PC-9 (cell line): ENCODE results near the gene CYP27B1. TPM values are rescaled to one million over a fixed set of nuclear protein-coding genes. Genes with fewer than 3 reads are reported as not detected.

Experiments used
- BruUV-seq: library from RNA; stranded (reverse); fragments of 400-500 nt; replicated peaks from 2 replicates; lab custom pipeline; 2021; lab: Mats Ljungman, UMichigan
- CTCF ChIA-PET: fragments of 300-600 bp; sonication (Branson Sonifier 250); formaldehyde crosslinking; loops from one replicate; lab custom pipeline; 2022; ENCODE audit warnings: antibody characterized with exemption; lab: Charles Lee
- POLR2A ChIA-PET: fragments of 300-600 bp; sonication (Branson Sonifier 250); formaldehyde crosslinking; loops from one replicate; lab custom pipeline; 2022; ENCODE audit warnings: antibody characterized with exemption; ENCODE audit not compliant: unreplicated experiment; lab: Charles Lee
- DNase-seq, 2 experiments: peaks; one replicate each; pipeline versions ENCODE4 v3.0.0 to v3.0.0-alpha.2; 2015 to 2022; ENCODE audit warnings: mixed read lengths in 1 of 2
- H2AFZ ChIP-seq: fragments of 200-600 bp; sonication (generic); 2 replicates; pipeline ENCODE4 v1.8.1; 2017; ENCODE audit warnings: antibody characterized with exemption
- H3F3A ChIP-seq: fragments of 200-600 bp; sonication (generic); 2 replicates; pipeline ENCODE4 v1.8.1; 2017; ENCODE audit warnings: antibody characterized with exemption, mild to moderate bottlenecking, low read depth; ENCODE audit not compliant: insufficient read depth
- H3K27ac ChIP-seq: fragments of 200-600 bp; sonication (generic); 2 replicates; pipeline ENCODE4 v1.6.1; 2016; ENCODE audit warnings: mixed run types
- H3K27me3 ChIP-seq: fragments of 200-600 bp; sonication (generic); 2 replicates; pipeline ENCODE4 v1.6.1; 2016; ENCODE audit warnings: low read depth, mixed run types; ENCODE audit not compliant: insufficient read depth
- H3K36me3 ChIP-seq: fragments of 200-600 bp; sonication (generic); 2 replicates; pipeline ENCODE4 v1.6.1; 2016; ENCODE audit warnings: low read depth, mixed run types
- H3K4me1 ChIP-seq: fragments of 200-600 bp; sonication (generic); replicated peaks from 2 replicates; pipeline ENCODE4 v1.6.1; 2016; ENCODE audit warnings: mixed run types; ENCODE audit not compliant: insufficient read depth
- H3K4me2 ChIP-seq: fragments of 200-600 bp; sonication (generic); 2 replicates; pipeline ENCODE4 v1.6.1; 2017; ENCODE audit warnings: mixed run types
- H3K4me3 ChIP-seq: fragments of 200-600 bp; sonication (generic); 2 replicates; pipeline ENCODE4 v1.6.1; 2016; ENCODE audit warnings: mixed run types
- H3K79me2 ChIP-seq: fragments of 200-600 bp; sonication (generic); 2 replicates; pipeline ENCODE4 v1.6.1; 2017; ENCODE audit warnings: low read depth, mixed run types
- H3K9me2 ChIP-seq: fragments of 200-600 bp; sonication (generic); 2 replicates; pipeline ENCODE4 v1.8.1; 2017; ENCODE audit warnings: mild to moderate bottlenecking; ENCODE audit not compliant: insufficient read depth
- H3K9me3 ChIP-seq: fragments of 200-600 bp; sonication (generic); 2 replicates; pipeline ENCODE4 v1.8.1; 2016; ENCODE audit warnings: low read depth; ENCODE audit not compliant: insufficient read depth
- H4K20me1 ChIP-seq: fragments of 200-600 bp; sonication (generic); 2 replicates; pipeline ENCODE4 v1.8.1; 2017; ENCODE audit not compliant: insufficient read depth
- CTCF ChIP-seq: fragments of 200-600 bp; sonication (generic); conservative IDR thresholded peaks from 2 replicates; pipeline ENCODE4 v1.6.1; 2017; ENCODE audit warnings: mixed run types, antibody characterized with exemption, mild to moderate bottlenecking, moderate library complexity
- EZH2 ChIP-seq: fragments of 200-600 bp; sonication (generic); IDR thresholded peaks from 2 replicates; pipeline ENCODE4 v1.8.0; 2017; ENCODE audit warnings: antibody characterized with exemption, low read depth
- intact Hi-C: fragments of 100-400 bp; cut with micrococcal nuclease; formaldehyde crosslinking; loops from one replicate; pipeline ENCODE4 v1.10.0; 2022; ENCODE audit not compliant: unreplicated experiment
- total RNA-seq: library from RNA; stranded (reverse); gene quantifications from 2 replicates; pipeline ENCODE4 v1.2.3, GENCODE V29; 2021

CYP27B1 gene
- total RNA-seq, 1 experiment from 2014 or later = 1.8 TPM

- Histone ChIP-seq H3K79me2 (no peaks in the 10 kb centered on the region), H3K36me3 (no peaks in the 10 kb centered on the region), H3K4me3 (no peak overlapping the region), H3K4me2 (no peak overlapping the region), H3F3A (peaks cover 5% of the 10 kb centered on the region; the same call in 1 of the 2 replicates), H3K9me2 (no peaks in the 10 kb centered on the region), H3K4me1 (no peaks in the 10 kb centered on the region), H3K27me3 (peaks cover 22% of the 10 kb centered on the region), H3K9me3 (no peaks in the 10 kb centered on the region), H2AFZ (no peak overlapping the region), H3K27ac (no peak overlapping the region), H4K20me1 (no peaks in the 10 kb centered on the region)
- TF ChIP-seq CTCF = no peak
- POLR2A ChIA-PET = no interaction called here
- no TSS peak for BruUV-seq
- CTCF ChIA-PET = no interaction called here
- no peak for DNase-seq
- intact Hi-C loops = no loop called here
Observed at GRCh38 chr12:57732270-57732669, 34.6 kb downstream of the CYP27B1 start.

- POLR2A ChIA-PET = interaction anchor here (0.8 kb wide), 1 partner anchor 28 kb away, joined by 7 read pairs; no protein-coding TSS in a partner anchor
- H3K27me3 ChIP-seq = peaks cover 16% of the 10 kb centered on the region
- no peaks in the 10 kb centered on the region for H3K4me1 ChIP-seq
- H3K27ac ChIP-seq = no peak overlapping the region
- no peak overlapping the region for H2AFZ ChIP-seq
- H3F3A ChIP-seq = peaks cover 1% of the 10 kb centered on the region; the same call in 1 of the 2 replicates
- no peaks in the 10 kb centered on the region for H3K9me3 ChIP-seq
- no peaks in the 10 kb centered on the region for H3K79me2 ChIP-seq
- intact Hi-C loops = no loop called here
- no TSS peak for BruUV-seq
- DNase-seq = no peak
- H4K20me1 ChIP-seq = no peaks in the 10 kb centered on the region
- no peak for TF ChIP-seq EZH2
- TF ChIP-seq CTCF = no peak
- no peaks in the 10 kb centered on the region for H3K36me3 ChIP-seq
- H3K4me3 ChIP-seq = no peak overlapping the region
- H3K4me2 ChIP-seq = no peak overlapping the region
- H3K9me2 ChIP-seq = no peaks in the 10 kb centered on the region
- CTCF ChIA-PET = no interaction called here
Observed at GRCh38 chr12:57731411-57732080, 35.3 kb downstream of the CYP27B1 start.

- Histone ChIP-seq H3K4me2 (no peak overlapping the region), H2AFZ (no peak overlapping the region), H3K27me3 (peaks cover 9% of the 10 kb centered on the region), H3K36me3 (no peaks in the 10 kb centered on the region), H4K20me1 (no peaks in the 10 kb centered on the region), H3K4me3 (no peak overlapping the region), H3K79me2 (no peaks in the 10 kb centered on the region), H3K9me2 (no peaks in the 10 kb centered on the region), H3K27ac (no peak overlapping the region), H3F3A (no peaks in the 10 kb centered on the region), H3K4me1 (no peaks in the 10 kb centered on the region), H3K9me3 (no peaks in the 10 kb centered on the region)
- POLR2A ChIA-PET = no interaction called here
- CTCF ChIA-PET = no interaction called here
- DNase-seq = no peak
- TF ChIP-seq EZH2 (no peak), CTCF (no peak)
- no TSS peak for BruUV-seq
- intact Hi-C loops = no loop called here
Observed at GRCh38 chr12:57730336-57731067, 36.4 kb downstream of the CYP27B1 start.
